Transverse colon (tissue), 3 donors: ENCODE results near the gene SSUH2.

Experiments
- CTCF ChIP-seq, 5 experiments: fragments of 200-600 bp in 3 of 5; fragments of 450-650 bp in 2 of 5; sonication (generic) in 3 of 5; IDR thresholded peaks; 1 replicate in 2 of 5; 2 replicates in 3 of 5; pipeline ENCODE4 v1.5.1; 2016 to 2017; ENCODE audit warnings: antibody characterized with exemption in 5 of 5, inconsistent platforms in 3 of 5, mild to moderate bottlenecking in 2 of 5, moderate library complexity in 1 of 5
- POLR2A ChIP-seq: fragments of 450-650 bp; IDR thresholded peaks from one replicate; pipeline ENCODE4 v1.6.1; 2016; ENCODE audit warnings: antibody characterized with exemption, mild to moderate bottlenecking, moderate library complexity

GRCh38 chr3:8629151-8630021 lies 15.2 kb downstream of the SSUH2 start:
- TF ChIP-seq CTCF (IDR thresholded peaks at IDR 0.05) (no peak), POLR2A (no peak)
